IPS-11a (cell line): ENCODE results near the gene TACC2.

Experiments
- H3K4me3 ChIP-seq: one replicate; pipeline ENCODE4 v1.5.1; 2013; ENCODE audit warnings: low read depth, low read length, control low read depth

The TACC2 gene

DNA sequence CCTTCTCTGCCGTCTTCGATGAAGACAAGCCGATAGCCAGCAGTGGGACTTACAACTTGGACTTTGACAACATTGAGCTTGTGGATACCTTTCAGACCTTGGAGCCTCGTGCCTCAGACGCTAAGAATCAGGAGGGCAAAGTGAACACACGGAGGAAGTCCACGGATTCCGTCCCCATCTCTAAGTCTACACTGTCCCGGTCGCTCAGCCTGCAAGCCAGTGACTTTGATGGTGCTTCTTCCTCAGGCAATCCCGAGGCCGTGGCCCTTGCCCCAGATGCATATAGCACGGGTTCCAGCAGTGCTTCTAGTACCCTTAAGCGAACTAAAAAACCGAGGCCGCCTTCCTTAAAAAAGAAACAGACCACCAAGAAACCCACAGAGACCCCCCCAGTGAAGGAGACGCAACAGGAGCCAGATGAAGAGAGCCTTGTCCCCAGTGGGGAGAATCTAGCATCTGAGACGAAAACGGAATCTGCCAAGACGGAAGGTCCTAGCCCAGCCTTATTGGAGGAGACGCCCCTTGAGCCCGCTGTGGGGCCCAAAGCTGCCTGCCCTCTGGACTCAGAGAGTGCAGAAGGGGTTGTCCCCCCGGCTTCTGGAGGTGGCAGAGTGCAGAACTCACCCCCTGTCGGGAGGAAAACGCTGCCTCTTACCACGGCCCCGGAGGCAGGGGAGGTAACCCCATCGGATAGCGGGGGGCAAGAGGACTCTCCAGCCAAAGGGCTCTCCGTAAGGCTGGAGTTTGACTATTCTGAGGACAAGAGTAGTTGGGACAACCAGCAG, 221.7 kb downstream of the TACC2 start:
- H3K4me3 ChIP-seq, result no peak overlapping the region

DNA sequence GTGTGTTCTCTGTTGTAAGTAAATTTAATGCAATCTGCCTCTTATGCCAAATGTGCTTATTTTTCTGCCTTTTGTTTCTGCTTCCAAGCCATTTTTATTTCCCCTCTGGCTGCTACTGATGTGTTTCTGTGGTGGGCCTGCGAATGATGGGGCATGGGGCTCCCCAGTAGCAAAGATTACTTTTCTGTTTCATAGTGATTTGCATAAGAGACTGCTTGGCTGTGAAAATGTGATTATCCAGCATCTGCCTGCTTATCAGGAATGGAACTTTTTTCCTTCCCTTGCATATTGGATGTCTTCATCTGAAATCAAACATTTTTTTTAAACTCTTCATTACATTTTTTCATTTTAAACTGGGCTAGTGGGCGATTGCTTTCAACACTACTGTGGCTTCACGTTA, 224.4 kb downstream of the TACC2 start:
- H3K4me3 ChIP-seq, result no peak overlapping the region

DNA sequence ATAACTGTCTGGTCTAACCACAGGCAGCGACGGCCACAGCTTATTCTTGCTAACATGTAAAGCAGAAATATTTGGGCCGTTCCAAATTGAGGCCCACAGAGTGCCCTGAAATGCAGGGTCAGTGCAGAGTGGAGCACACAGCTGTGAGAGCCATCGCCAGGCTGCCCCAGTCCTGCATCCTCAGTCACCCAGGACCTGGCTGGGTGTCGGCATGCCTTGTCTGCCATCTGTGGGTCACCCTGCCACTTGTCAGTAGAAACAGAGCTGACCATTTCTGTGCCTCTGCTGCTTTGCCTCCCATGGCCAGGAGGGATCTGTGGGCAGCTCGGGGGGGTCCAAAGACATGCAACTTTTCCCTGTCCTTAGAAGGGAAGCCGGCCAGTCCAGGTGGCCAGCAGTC, 224.8 kb downstream of the TACC2 start:
- H3K4me3 ChIP-seq, result no peak overlapping the region

DNA sequence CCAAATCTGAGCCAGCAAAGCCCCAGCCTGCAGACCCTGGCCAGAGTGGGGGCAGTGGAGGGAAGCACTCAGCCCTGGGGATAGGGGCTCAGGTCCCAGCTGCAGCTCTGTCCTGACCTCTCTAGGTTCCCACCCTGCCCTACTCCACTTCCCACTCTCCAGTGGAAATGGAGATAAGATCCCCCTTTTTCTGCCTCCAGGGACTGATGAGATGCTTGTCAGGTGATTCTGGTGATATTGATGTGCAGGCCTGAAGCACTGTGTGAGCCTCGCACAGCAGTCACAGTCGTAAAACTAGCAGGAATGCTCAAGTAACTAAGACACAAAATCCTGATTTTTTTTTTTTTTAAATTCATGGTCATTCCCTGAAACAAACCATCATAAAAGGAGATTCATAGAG, 227.1 kb downstream of the TACC2 start:
- no peak overlapping the region for H3K4me3 ChIP-seq

DNA sequence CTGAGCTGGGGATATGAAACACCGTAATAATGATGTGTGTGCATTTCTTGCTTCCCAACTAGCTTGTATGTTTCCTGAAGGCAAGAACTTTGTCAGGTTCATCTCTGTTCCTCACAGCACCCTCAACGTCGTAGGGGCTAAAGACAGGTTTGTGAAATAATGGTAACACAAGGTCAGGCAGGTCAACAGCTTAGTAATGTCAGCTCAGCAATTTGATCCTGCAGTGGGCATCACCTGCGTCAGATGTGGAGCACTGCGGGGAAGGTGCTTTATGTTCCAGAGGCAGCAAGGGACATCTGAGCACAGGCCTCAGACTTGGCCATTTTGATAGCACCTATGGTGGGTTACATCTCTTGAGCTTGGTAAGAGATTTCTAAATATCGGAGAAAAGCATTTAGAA, 230.4 kb downstream of the TACC2 start:
- H3K4me3 ChIP-seq, result no peak overlapping the region

DNA sequence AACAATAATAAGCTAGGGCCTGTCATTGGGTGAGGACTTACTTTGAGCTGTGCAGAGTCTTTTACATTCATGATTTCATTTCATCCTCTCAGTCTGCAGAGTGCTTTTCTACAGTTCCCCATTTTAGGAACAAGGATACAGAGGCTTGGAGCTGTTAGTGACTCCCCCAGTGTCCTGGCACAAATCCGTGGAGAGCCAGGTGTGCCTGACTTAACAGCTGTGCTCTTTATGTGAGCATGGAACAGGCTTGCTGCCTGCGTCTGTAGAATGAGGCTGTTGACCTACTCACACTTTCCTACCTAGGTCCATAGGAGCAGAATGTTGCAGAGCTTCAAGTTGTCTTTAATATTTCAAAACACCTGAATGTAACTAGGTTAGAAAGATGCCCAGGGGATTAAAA, 231.8 kb downstream of the TACC2 start:
- no peak overlapping the region for H3K4me3 ChIP-seq

DNA sequence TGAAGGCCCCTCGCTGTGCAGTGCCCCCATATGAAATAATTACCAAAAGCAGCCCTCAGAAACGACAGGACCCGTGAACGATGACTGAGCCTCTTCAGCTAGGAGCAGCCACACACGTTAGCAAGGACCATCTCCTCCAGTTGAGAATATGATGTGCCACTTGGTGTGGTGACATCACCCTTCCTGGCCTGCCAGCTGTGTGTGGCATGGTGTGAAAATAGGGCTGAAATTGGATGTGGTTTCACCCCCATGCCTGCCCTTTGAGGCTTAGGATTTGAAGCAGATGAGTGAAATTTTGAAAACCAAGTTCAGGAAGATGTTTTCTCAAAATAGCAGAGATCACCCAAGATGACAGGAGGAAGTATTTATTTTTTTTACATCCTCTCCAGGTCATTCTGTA, 233.0 kb downstream of the TACC2 start:
- no peak overlapping the region for H3K4me3 ChIP-seq

DNA sequence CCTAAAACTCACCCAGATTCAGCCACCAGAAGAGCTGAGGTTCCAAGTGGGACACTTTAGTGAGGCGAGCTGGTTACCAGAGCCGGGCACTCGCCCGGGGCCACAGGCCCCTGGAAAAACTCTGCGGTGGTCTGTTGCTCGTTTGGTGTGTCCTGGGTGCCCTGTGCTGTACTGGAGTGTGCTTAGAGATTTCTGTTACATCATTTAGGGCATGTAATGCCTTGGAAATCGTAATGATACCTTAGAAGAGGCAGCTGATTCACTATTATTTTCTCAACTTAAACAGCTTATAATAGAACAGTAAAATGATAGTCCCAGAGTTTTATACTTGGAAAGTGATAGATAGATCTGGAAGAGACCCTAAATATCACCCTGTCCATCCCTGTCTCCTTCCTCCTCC, 233.7 kb downstream of the TACC2 start:
- H3K4me3 ChIP-seq, result no peak overlapping the region

DNA sequence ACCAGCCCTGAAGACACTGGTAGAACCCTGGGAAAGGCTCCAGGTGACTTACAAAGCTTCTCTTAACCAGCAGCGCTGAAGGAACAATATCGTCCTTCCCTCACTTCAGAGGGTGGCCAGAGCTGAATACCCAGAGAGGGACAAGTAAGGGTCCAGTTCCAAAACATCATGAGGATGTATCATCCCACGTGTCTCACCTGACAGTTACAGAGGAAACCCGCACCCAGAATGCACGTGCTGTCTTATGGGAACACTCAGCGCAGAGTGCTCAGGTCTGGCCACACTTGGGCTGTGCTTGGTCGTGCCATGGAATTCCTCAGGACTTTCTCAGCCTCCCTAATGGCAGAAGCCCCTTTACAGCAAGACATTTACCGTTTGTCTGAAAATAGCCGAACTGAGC, 235.2 kb downstream of the TACC2 start:
- H3K4me3 ChIP-seq, result no peak overlapping the region

DNA sequence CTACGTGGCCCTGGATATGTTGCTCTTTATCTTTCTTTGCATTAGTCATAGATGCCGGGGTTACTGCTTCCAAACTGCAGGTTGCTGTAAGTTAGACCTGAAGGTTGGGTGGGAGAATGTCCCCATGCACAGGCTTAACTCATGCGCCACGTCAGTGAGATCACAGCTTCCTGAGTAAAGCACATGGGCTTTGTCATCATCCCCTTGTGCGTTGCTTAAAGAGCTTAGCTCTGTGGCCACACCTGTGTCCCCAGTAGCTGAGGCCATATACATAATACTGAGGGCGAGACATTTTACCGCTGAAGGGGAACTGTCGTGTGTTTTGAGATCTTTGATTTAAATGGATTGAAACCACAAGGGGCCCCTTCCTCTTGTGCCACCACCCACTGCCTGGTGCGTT, 236.4 kb downstream of the TACC2 start:
- H3K4me3 ChIP-seq, result no peak overlapping the region

DNA sequence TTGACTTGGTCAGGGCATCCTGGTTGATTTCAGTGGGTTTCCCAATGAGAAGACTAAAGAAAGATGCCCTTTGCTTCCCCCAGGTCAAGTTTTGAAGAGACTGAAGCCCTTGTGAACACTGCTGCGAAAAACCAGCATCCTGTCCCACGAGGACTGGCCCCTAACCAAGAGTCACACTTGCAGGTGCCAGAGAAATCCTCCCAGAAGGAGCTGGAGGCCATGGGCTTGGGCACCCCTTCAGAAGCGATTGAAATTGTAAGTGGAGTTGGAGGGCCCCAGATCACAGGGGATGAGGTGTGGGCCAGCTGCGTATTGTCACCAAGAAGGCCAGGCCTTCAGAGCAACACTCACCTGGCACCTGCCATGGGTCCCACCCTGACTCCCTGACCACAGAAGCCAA, 238.8 kb downstream of the TACC2 start:
- H3K4me3 ChIP-seq, result no peak overlapping the region

DNA sequence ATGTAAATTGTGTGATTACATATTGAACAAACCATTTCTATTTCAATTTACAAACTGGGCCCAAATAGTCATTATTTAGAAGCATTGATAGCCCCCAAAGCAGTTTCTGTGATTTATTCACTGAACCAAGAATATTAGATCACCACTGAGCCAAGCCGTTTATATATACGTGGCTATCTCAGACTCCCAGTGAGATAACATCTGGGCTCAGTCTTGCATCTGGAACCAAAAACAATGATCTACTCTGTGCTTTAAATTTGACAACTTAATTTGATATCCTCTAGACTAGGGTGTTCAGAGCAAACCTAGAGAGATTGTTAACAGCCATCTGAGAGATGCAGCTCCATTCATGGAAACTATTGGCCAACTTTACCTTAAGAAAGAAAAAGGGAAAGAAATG, 240.7 kb downstream of the TACC2 start:
- no peak overlapping the region for H3K4me3 ChIP-seq

DNA sequence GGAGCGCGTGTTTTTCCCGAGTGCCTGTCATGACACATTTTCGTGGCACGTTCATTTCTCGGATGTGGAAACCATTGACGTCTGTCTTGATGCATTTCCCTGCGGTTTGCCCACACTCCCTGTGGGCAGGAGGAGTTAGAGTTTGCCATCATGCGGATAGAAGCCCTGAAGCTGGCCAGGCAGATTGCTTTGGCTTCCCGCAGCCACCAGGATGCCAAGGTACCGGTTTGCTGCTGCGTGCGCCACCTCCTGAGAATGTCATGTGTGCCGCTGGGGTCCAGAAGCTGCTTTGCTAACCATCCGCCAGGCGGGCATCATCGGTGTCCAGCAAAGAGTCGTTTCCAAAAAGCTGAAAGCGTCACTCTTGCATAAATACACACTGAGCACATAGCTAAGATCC, 241.3 kb downstream of the TACC2 start:
- no peak overlapping the region for H3K4me3 ChIP-seq

DNA sequence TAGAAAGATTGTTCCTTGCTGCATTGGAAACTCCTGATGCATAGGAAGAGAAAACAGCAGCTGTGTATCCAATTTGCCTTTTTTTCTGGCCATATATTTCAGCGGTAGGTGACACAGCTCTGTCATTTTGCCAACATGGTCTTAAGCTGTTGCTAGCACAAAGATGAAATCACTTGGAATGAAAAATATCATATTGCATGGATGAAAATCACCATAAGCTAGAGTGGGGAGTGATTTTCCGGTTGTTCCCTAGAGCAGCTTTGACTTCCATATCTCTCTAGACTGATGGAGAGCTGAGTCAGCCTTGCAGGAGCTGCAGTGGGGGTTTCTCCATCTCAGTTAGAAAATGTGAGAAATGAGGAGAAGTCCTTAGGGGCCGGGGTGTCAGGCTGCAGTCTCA, 243.8 kb downstream of the TACC2 start:
- H3K4me3 ChIP-seq, result no peak overlapping the region

DNA sequence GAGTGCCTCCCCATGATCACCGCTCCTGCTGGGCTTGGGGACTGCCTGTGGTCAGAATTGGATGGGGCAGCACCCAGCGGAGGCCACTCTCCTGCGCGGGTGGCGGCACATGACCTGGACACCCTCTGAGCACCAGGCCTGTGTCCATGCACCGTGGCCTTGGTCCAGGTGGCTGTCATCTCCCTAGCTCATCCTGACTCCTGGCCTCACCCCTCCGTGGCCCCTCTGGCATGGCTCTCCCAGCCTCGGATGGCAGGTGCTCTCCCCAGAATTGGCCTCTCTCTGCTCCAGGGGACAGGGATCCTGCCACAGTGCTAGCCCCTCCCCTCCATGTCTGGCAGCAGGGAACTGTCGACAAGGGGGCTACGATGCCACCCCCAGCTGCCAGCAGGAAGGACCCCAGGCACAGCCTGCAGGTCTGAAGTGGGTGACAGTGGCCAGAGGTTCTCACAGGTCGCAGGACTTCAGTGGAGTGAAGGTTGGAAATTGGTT, 244.9 kb downstream of the TACC2 start:
- H3K4me3 ChIP-seq, result no peak overlapping the region

DNA sequence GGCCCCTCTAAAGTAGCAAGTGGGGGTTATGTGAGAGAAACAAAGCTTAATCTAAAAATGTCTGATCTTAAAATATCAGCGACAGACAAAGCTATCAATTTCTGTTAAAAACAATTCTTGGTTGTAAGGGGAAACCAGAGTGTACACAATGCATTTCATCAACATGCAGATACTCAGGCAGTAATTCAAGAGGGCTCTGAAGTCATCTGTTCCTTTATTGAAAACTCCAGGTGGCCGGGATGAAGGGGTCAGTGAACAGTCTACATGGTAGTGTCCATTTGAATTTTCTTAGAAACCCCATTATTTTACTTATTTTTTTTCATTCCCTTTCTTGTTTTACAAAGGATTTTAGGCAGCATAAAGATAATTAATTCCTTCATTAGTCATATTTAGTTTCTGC, 245.5 kb downstream of the TACC2 start:
- H3K4me3 ChIP-seq, result no peak overlapping the region

DNA sequence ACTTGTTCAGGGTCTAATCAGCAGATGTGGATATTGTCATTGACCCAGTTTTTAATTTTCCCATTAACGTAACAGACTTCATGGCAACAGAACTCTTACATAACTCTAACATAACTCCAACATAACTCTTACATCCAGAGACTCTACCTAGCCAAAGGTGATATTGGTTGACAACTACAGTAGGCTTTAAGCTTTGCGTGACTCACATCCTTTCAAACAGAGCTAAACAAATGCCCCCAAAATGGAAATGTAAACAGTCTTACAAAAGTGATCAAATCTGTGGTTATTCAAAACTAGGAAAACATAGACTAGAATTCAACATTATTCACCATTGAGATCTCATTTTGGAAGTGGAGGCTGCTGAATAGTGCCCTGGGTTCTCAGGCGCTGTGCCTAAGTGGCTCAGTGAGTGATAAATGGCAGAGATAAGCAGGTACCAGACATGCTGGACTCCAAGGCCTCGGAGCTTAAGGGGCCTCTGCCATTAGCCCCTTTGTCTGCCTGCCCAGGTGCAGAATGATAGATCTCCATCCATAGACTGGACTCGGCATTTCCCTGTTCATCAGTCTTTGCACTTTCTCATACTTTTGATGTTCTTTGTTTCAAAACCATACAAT, 247.8 kb downstream of the TACC2 start:
- no peak overlapping the region for H3K4me3 ChIP-seq

DNA sequence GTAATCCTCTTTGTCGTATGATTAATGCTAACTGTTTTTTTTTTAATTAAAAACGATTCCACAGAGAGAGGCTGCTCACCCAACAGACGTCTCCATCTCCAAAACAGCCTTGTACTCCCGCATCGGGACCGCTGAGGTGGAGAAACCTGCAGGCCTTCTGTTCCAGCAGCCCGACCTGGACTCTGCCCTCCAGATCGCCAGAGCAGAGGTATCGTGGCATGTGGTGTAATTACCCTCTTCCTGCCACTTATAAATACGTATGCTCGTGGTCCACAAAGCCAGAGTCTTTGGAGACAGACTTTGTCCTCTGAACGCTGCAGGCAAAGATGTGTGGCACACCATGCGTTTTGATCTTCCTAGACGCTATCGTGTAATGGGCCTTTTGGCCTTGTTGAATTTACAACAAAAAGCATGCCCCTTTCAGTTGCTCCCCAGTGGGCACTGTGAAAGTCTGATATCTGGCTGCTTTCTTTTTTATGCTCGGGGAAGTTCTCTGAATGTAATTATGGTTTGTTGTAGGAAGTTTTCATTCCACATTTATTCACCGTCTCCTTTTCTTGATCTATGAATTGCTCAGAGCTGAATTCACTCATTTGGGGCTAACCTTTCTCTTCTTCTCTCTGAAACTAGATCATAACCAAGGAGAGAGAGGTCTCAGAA, 248.5 kb downstream of the TACC2 start:
- H3K4me3 ChIP-seq, result no peak overlapping the region

DNA sequence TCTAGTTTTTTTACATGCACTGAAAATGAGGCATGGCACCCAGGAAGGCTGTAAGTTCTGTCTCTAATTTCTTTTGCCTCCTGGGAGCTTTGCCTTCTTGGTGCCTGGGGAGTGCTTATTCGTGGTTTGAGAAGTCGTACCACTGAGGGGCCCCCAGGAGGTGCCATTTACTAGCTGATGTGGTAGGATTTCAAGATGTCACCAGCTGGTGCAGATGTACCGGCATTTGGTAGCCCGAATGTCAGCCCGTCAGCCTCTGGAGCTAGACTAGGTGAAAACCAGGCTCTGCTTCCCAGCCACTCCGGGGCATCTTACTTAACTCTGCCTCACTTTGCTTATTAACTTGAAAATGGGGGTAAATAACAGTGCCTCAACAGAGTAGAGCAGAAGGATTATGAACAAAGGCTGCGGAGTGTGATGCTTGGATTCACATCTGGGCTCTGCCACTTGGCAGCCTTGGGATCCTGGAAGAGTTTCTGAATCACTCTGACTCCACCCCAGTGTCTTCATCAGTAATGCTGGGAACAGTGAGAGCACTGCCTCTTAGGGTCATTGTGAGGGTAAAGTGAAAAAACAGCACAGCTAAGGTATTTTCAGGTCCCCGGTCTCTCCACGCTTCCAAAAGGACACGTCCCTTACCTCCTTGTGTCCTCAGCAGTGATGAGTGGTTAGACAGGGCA, 250.8 kb downstream of the TACC2 start:
- H3K4me3 ChIP-seq, result no peak overlapping the region

DNA sequence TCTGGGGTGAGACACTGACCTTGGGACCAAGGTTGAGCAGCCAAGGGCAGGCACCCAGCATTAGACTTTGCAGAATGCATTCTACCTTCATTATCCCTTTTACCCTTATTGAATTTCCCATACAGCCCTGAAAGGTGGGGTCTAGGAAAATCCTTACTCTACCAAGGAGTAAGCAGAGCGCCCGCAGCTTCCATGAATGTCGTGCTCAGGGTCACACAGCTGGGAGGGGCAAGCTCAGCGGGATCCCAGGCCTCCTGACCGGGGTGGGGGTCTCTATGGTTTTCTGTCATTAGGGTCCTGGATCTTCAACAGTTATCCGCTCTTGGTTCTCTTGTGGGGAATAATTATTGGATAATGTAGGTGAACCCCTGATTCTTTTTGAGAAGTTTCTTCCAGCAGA, 251.4 kb downstream of the TACC2 start:
- no peak overlapping the region for H3K4me3 ChIP-seq

DNA sequence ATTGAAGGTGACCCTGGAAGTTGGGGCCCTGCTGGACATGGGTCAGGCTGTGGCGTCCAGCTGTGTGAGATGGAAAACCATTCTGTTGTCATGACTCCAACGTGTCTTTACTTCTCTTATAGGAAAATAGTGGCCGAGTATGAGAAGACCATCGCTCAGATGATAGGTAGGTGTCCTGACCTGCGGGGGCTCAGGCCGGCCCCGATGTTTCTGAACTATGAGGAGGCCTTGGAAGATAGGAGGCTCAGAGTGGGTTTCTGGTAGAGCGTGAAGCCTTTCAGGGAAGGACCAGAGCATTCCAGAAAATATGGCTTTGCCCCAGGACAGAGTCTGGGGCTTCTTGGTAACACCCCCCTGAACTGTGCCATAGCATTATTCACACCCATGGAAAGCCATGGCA, 252.9 kb downstream of the TACC2 start:
- no peak overlapping the region for H3K4me3 ChIP-seq

DNA sequence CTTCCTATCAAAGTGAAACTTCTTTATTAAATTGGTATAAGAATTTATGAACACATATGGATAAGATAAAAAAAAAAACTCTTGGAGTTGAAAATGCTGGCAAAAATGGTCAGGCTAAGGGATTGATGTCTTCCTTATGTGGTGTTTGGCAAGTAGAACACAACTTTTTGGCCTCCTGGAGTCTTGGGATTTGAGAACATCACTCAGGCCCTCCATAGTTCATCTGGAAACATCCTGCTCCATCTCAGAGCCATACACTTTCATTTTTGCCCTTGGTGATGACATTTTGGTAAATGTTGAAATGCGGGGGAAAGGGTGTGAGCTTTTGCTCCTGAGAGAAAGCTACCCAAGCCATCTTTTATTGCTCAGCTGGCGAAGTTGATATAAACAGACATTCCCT, 254.6 kb downstream of the TACC2 start:
- H3K4me3 ChIP-seq, result no peak overlapping the region
